SK-N-SH (cell line): Measurements from ENCODE around the gene TP53I11. TPM values are rescaled to one million over a fixed set of nuclear protein-coding genes. Genes with fewer than 3 reads are reported as not detected.

ENCODE experiments used
- CTCF ChIA-PET: fragments of 300-600, 350-600 bp; formaldehyde crosslinking; extraction: SDS; loops from one replicate; lab custom pipeline; 2021; lab: Yijun Ruan, JAX
- POLR2A ChIA-PET: fragments of 350-600 bp; sonication (Branson Sonifier 250); formaldehyde crosslinking; extraction: SDS; loops from one replicate; lab custom pipeline; 2020; ENCODE audit warnings: antibody characterized with exemption, inconsistent platforms; lab: Yijun Ruan, JAX
- DNase-seq: peaks from one replicate; pipeline ENCODE4 v3.0.0; 2012
- H2AFZ ChIP-seq: fragments of 200-600 bp; sonication (generic); 2 replicates; pipeline ENCODE4 v1.8.1; 2016; ENCODE audit warnings: antibody characterized with exemption, mild to moderate bottlenecking, low read depth
- H3F3A ChIP-seq: fragments of 200-600 bp; sonication (generic); replicated peaks from 2 replicates; pipeline ENCODE3; 2016; ENCODE audit warnings: antibody characterized with exemption, mild to moderate bottlenecking; ENCODE audit not compliant: insufficient read depth
- H3K27ac ChIP-seq, 2 experiments: fragments of 200-500 bp in 1 of 2; fragments of 200-600 bp in 1 of 2; sonication (Bioruptor generic) in 1 of 2; sonication (generic), shearing (Covaris generic) in 1 of 2; 2 replicates each; pipeline versions ENCODE4 v1.5.1 to v1.6.1; 2014 to 2016; ENCODE audit warnings: low read depth in 2 of 2, inconsistent platforms in 1 of 2, low read length in 1 of 2, mild to moderate bottlenecking in 1 of 2, mixed read lengths in 1 of 2
- H3K27me3 ChIP-seq: fragments of 200-600 bp; sonication (generic), shearing (Covaris generic); 2 replicates; pipeline ENCODE4 v1.6.1; 2016; ENCODE audit warnings: mixed run types; ENCODE audit not compliant: insufficient read depth
- H3K36me3 ChIP-seq, 2 experiments: fragments of 200-500 bp in 1 of 2; fragments of 200-600 bp in 1 of 2; sonication (Bioruptor generic) in 1 of 2; sonication (generic) in 1 of 2; replicated peaks in 1 of 2; 2 replicates each; pipeline versions ENCODE3 to v1.5.1; 2014 to 2016; ENCODE audit warnings: low read length in 1 of 2, mild to moderate bottlenecking in 1 of 2; ENCODE audit not compliant: insufficient read depth in 2 of 2, control insufficient read depth in 1 of 2
- H3K4me1 ChIP-seq, 2 experiments: fragments of 200-500 bp in 1 of 2; fragments of 200-600 bp in 1 of 2; sonication (Bioruptor generic) in 1 of 2; sonication (generic), shearing (Covaris generic) in 1 of 2; 2 replicates each; pipeline versions ENCODE4 v1.5.1 to v1.6.1; 2014 to 2016; ENCODE audit warnings: low read depth in 1 of 2, low read length in 1 of 2, mixed run types in 1 of 2; ENCODE audit not compliant: insufficient read depth in 2 of 2, control insufficient read depth in 1 of 2
- H3K4me2 ChIP-seq: fragments of 200-600 bp; sonication (generic), shearing (Covaris generic); 2 replicates; pipeline ENCODE4 v1.6.1; 2017; ENCODE audit warnings: mixed run types
- H3K4me3 ChIP-seq, 2 experiments: fragments of 200-500 bp in 1 of 2; fragments of 200-600 bp in 1 of 2; sonication (Bioruptor generic) in 1 of 2; sonication (generic), shearing (Covaris generic) in 1 of 2; 2 replicates each; pipeline versions ENCODE4 v1.5.1 to v1.8.1; 2014 to 2016; ENCODE audit warnings: low read depth in 2 of 2, inconsistent platforms in 1 of 2, low read length in 1 of 2, mild to moderate bottlenecking in 1 of 2, mixed read lengths in 1 of 2, moderate library complexity in 1 of 2
- H3K79me2 ChIP-seq: fragments of 200-600 bp; sonication (generic); 2 replicates; pipeline ENCODE4 v1.8.1; 2017; ENCODE audit warnings: mild to moderate bottlenecking; ENCODE audit not compliant: insufficient read depth
- H3K9ac ChIP-seq: fragments of 200-600 bp; sonication (generic); 2 replicates; pipeline ENCODE4 v1.6.1; 2017; ENCODE audit warnings: mixed run types
- H3K9me2 ChIP-seq: fragments of 200-600 bp; sonication (generic); 2 replicates; pipeline ENCODE4 v1.6.1; 2017; ENCODE audit warnings: mixed run types
- H3K9me3 ChIP-seq: fragments of 200-600 bp; sonication (generic); 2 replicates; pipeline ENCODE4 v1.6.1; 2017; ENCODE audit warnings: mixed run types, mild to moderate bottlenecking, moderate library complexity
- H4K20me1 ChIP-seq: fragments of 200-600 bp; sonication (generic); 2 replicates; pipeline ENCODE4 v1.6.1; 2017; ENCODE audit warnings: mild to moderate bottlenecking, mixed run types; ENCODE audit not compliant: insufficient read depth
- ELF1 ChIP-seq: IDR thresholded peaks from 2 replicates; pipeline ENCODE4 v1.4.0; 2012
- EP300 ChIP-seq, 2 experiments: IDR thresholded peaks; 2 replicates each; pipeline versions ENCODE4 v1.4.0 to v1.6.1; 2012; ENCODE audit warnings: borderline replicate concordance in 1 of 2, low read depth in 1 of 2, low read length in 1 of 2
- FOSL2 ChIP-seq: IDR thresholded peaks from 2 replicates; pipeline ENCODE4 v1.4.0; 2012; ENCODE audit warnings: low read depth, mild to moderate bottlenecking, moderate library complexity, borderline replicate concordance
- FOXJ3 ChIP-seq: sonication (generic); formaldehyde crosslinking; IDR thresholded peaks from 2 replicates; pipeline ENCODE4 v1.5.1; 2020; ENCODE audit warnings: mild to moderate bottlenecking, missing genetic modification reagents
- FOXM1 ChIP-seq: IDR thresholded peaks from 2 replicates; pipeline ENCODE4 v1.4.0; 2012; ENCODE audit warnings: low read depth, mild to moderate bottlenecking
- GABPA ChIP-seq: IDR thresholded peaks from 2 replicates; pipeline ENCODE4 v1.4.0; 2012; ENCODE audit warnings: low read depth, mild to moderate bottlenecking
- GATA2 ChIP-seq: sonication (generic); formaldehyde crosslinking; IDR thresholded peaks from 2 replicates; pipeline ENCODE4 v1.5.0; 2020; ENCODE audit warnings: mild to moderate bottlenecking, missing genetic modification reagents
- JUND ChIP-seq: IDR thresholded peaks from 2 replicates; pipeline ENCODE4 v1.4.0; 2012
- MEF2A ChIP-seq: IDR thresholded peaks from 2 replicates; pipeline ENCODE4 v1.4.0; 2012; ENCODE audit warnings: low read depth, borderline replicate concordance
- NFIC ChIP-seq: IDR thresholded peaks from 2 replicates; pipeline ENCODE4 v1.4.0; 2012; ENCODE audit warnings: borderline replicate concordance
- NRF1 ChIP-seq: IDR thresholded peaks from 2 replicates; pipeline ENCODE4 v1.6.1; 2012; ENCODE audit warnings: low read depth, mild to moderate bottlenecking, low read length
- POLR2AphosphoS5 ChIP-seq: IDR thresholded peaks from 2 replicates; pipeline ENCODE4 v1.6.1; 2012; ENCODE audit warnings: low read depth, low read length
- RAD21 ChIP-seq: IDR thresholded peaks from 2 replicates; pipeline ENCODE4 v1.6.1; 2012; ENCODE audit warnings: mild to moderate bottlenecking, low read length
- REST ChIP-seq: IDR thresholded peaks from 2 replicates; pipeline ENCODE4 v1.6.1; 2012; ENCODE audit warnings: mild to moderate bottlenecking, low read depth, low read length, moderate library complexity
- RFX5 ChIP-seq: IDR thresholded peaks from 2 replicates; pipeline ENCODE4 v1.6.1; 2012; ENCODE audit warnings: mild to moderate bottlenecking, improper control_type of control experiment, low read length
- TAF1 ChIP-seq: IDR thresholded peaks from 2 replicates; pipeline ENCODE4 v1.6.1; 2012; ENCODE audit warnings: low read depth, mild to moderate bottlenecking, low read length, moderate library complexity, borderline replicate concordance
- TCF12 ChIP-seq: IDR thresholded peaks from 2 replicates; pipeline ENCODE4 v1.4.0; 2012
- TEAD4 ChIP-seq: IDR thresholded peaks from 2 replicates; pipeline ENCODE4 v1.4.0; 2012; ENCODE audit warnings: mild to moderate bottlenecking, borderline replicate concordance; ENCODE audit not compliant: insufficient read depth
- USF1 ChIP-seq: IDR thresholded peaks from 2 replicates; pipeline ENCODE4 v1.4.0; 2012; ENCODE audit warnings: low read depth, borderline replicate concordance
- USF2 ChIP-seq: fragments of 150-350 bp; IDR thresholded peaks from 2 replicates; pipeline ENCODE4 v1.6.1; 2017; ENCODE audit warnings: antibody characterized with exemption, low read length, low read depth, borderline replicate concordance
- YY1 ChIP-seq: IDR thresholded peaks from 2 replicates; pipeline ENCODE4 v1.4.0; 2012; ENCODE audit warnings: low read depth, mild to moderate bottlenecking
- WGBS: methylation state at CpG from one replicate; pipeline ENCODE4 v1.1.6; 2017; ENCODE audit warnings: low lambda C conversion rate; 5-methylcytosine and 5-hydroxymethylcytosine counted together
- polyA plus RNA-seq, 3 experiments: library from polyadenylated mRNA; depleted of rRNA; stranded (reverse); fragments of >200 nt; gene quantifications; 2 replicates each; pipeline ENCODE4 v1.2.3, GENCODE V29; 2012

TP53I11 gene
- polyA plus RNA-seq, 1 of the 3 experiments (the other 2 are of a cell fraction): 6.6 TPM

GRCh38 chr11:44967930-44968496, 17.3 kb upstream of the TP53I11 start:
- H3K9ac ChIP-seq: no peak overlapping the region
- no peaks in the 10 kb centered on the region for H3F3A ChIP-seq
- POLR2A ChIA-PET: no interaction called here
- H2AFZ ChIP-seq: no peak overlapping the region
- DNase-seq: no peak
- H4K20me1 ChIP-seq: no peaks in the 10 kb centered on the region
- CTCF ChIA-PET: interaction anchor here (1.1 to 5.6 kb wide), 4 partner anchors 10 to 142 kb away, joined by 3 to 35 read pairs (median 5); no protein-coding TSS in a partner anchor
- no peaks in the 10 kb centered on the region for H3K9me2 ChIP-seq
- no peaks in the 10 kb centered on the region for H3K79me2 ChIP-seq
- no peaks in the 10 kb centered on the region; a peak in 1 of 4 replicates for H3K4me1 ChIP-seq
- H3K36me3 ChIP-seq: no peaks in the 10 kb centered on the region
- 83% methylated on average over 1 of the region's 3 CpGs for WGBS
- no peak for TF ChIP-seq ELF1
- TF ChIP-seq RAD21: no peak
- no peak for TF ChIP-seq YY1
- TF ChIP-seq JUND: no peak
- TF ChIP-seq NRF1: no peak
- no peak for TF ChIP-seq TAF1
- TF ChIP-seq FOSL2: no peak
- TF ChIP-seq USF2: no peak
- TF ChIP-seq FOXJ3 (CRISPR knock-in tag): no peak
- TF ChIP-seq GATA2 (CRISPR knock-in tag): no peak
- no peak for TF ChIP-seq POLR2AphosphoS5
- no peak for TF ChIP-seq REST
- TF ChIP-seq FOXM1: no peak
- no peak for TF ChIP-seq TEAD4
- no peak overlapping the region for H3K27ac ChIP-seq
- no peaks in the 10 kb centered on the region for H3K9me3 ChIP-seq
- H3K4me2 ChIP-seq: no peak overlapping the region
- peaks cover 6% of the 10 kb centered on the region; the same call in 1 of the 2 replicates for H3K27me3 ChIP-seq
- H3K4me3 ChIP-seq: no peak overlapping the region

GRCh38 chr11:44966694-44967093, 16.0 kb upstream of the TP53I11 start:
- H3K4me1 ChIP-seq: no peaks in the 10 kb centered on the region; a peak in 1 of 4 replicates
- no peak overlapping the region for H3K27ac ChIP-seq
- TF ChIP-seq GABPA: no peak
- TF ChIP-seq TEAD4: no peak
- TF ChIP-seq FOSL2: no peak
- TF ChIP-seq RFX5: no peak
- no peak for TF ChIP-seq MEF2A
- no peak for TF ChIP-seq USF1
- TF ChIP-seq EP300 (IDR thresholded peaks at IDR 0.05; ENCODE audit: borderline replicate concordance in 1 of 2, low read depth in 1 of 2, low read length in 1 of 2): no peak
- no peak for TF ChIP-seq FOXJ3 (CRISPR knock-in tag)
- TF ChIP-seq NFIC: no peak
- no peak for TF ChIP-seq TCF12
- TF ChIP-seq USF2: no peak
- no peak overlapping the region for H2AFZ ChIP-seq
- H4K20me1 ChIP-seq: no peaks in the 10 kb centered on the region
- no peak overlapping the region for H3K9ac ChIP-seq
- DNase-seq: no peak
- 61% methylated on average over 6 of the region's 6 CpGs for WGBS
- no peaks in the 10 kb centered on the region for H3K9me3 ChIP-seq
- ChIA-PET POLR2A (no interaction called here), CTCF (interaction anchor here (0.9 to 5.6 kb wide), 6 partner anchors 13 to 137 kb away, joined by 3 to 35 read pairs (median 4); no protein-coding TSS in a partner anchor)
- no peak overlapping the region for H3K4me3 ChIP-seq
- no peak overlapping the region for H3K4me2 ChIP-seq
- H3K79me2 ChIP-seq: no peaks in the 10 kb centered on the region
- H3K9me2 ChIP-seq: no peaks in the 10 kb centered on the region
- peaks cover 6% of the 10 kb centered on the region; the same call in 1 of the 2 replicates for H3K27me3 ChIP-seq
- H3K36me3 ChIP-seq: no peaks in the 10 kb centered on the region
- H3F3A ChIP-seq: no peaks in the 10 kb centered on the region
